MCF 10A (cell line): ENCODE data around the gene SEC14L5. TPM values are rescaled to one million over a fixed set of nuclear protein-coding genes. Genes with fewer than 3 reads are reported as not detected.

Source experiments
- BruUV-seq: library from RNA; stranded (reverse); fragments of 400-500 nt; replicated peaks from 2 replicates; lab custom pipeline; 2021; lab: Mats Ljungman, UMichigan
- CTCF ChIA-PET: fragments of 300-600 bp; sonication (Branson Sonifier 250); formaldehyde crosslinking; extraction: SDS; loops from one replicate; lab custom pipeline; 2021; ENCODE audit warnings: antibody characterized with exemption, inconsistent platforms; lab: Yijun Ruan, JAX
- POLR2A ChIA-PET: fragments of 300-600, 350-650 bp; sonication (Branson Sonifier 250); formaldehyde crosslinking; extraction: SDS; loops from one replicate; lab custom pipeline; 2020; ENCODE audit warnings: antibody characterized with exemption, inconsistent platforms; lab: Yijun Ruan, JAX
- DNase-seq: peaks from one replicate; pipeline ENCODE4 v3.0.0-alpha.2; 2018; ENCODE audit not compliant: unreplicated experiment
- H3K27ac Mint-ChIP-seq: one replicate; pipeline ENCODE4 v1.8.0; 2022; ENCODE audit warnings: mild to moderate bottlenecking, low read depth, mixed read lengths; ENCODE audit not compliant: unreplicated experiment
- H3K27me3 Mint-ChIP-seq: one replicate; pipeline ENCODE4 v1.8.0; 2022; ENCODE audit warnings: mixed read lengths; ENCODE audit not compliant: insufficient read depth, unreplicated experiment
- H3K36me3 Mint-ChIP-seq: one replicate; pipeline ENCODE4 v1.8.0; 2022; ENCODE audit warnings: mild to moderate bottlenecking, moderate library complexity, mixed read lengths; ENCODE audit not compliant: insufficient read depth, unreplicated experiment
- H3K4me1 Mint-ChIP-seq: one replicate; pipeline ENCODE4 v1.8.0; 2022; ENCODE audit warnings: mixed read lengths; ENCODE audit not compliant: insufficient read depth, unreplicated experiment
- H3K4me3 Mint-ChIP-seq: one replicate; pipeline ENCODE4 v1.8.0; 2022; ENCODE audit warnings: mild to moderate bottlenecking, moderate library complexity, mixed read lengths; ENCODE audit not compliant: unreplicated experiment
- H3K9me3 Mint-ChIP-seq: one replicate; pipeline ENCODE4 v1.8.0; 2022; ENCODE audit warnings: mixed read lengths; ENCODE audit not compliant: unreplicated experiment
- CTCF ChIP-seq: fragments of 200-600 bp; IDR thresholded peaks from one replicate; pipeline ENCODE4 v1.8.0; 2022; ENCODE audit warnings: antibody characterized with exemption, mild to moderate bottlenecking; ENCODE audit not compliant: unreplicated experiment
- intact Hi-C: fragments of 100-400 bp; cut with micrococcal nuclease; formaldehyde crosslinking; loops from 2 replicates; pipeline ENCODE4 v1.14.1; 2022
- total RNA-seq: library from RNA; stranded (reverse); gene quantifications from 2 replicates; pipeline ENCODE4 v1.2.3, GENCODE V29; 2022

Gene SEC14L5
- total RNA-seq, 1 experiment from 2014 or later = not detected

GRCh38 chr16:4987580-4988374, 29.6 kb downstream of the SEC14L5 start:
- DNase-seq = no peak
- H3K4me1 Mint-ChIP-seq = no peaks in the 10 kb centered on the region
- no peaks in the 10 kb centered on the region for H3K36me3 Mint-ChIP-seq
- no peak overlapping the region for H3K4me3 Mint-ChIP-seq
- no peak overlapping the region for H3K27ac Mint-ChIP-seq
- intact Hi-C loops = no loop called here
- CTCF ChIA-PET = interaction anchor here (0.6 kb wide), 1 partner anchor 435 kb away, joined by 3 read pairs; no protein-coding TSS in a partner anchor
- no peak for TF ChIP-seq CTCF
- POLR2A ChIA-PET = no interaction called here
- peaks cover 30% of the 10 kb centered on the region for H3K27me3 Mint-ChIP-seq
- H3K9me3 Mint-ChIP-seq = no peaks in the 10 kb centered on the region
- BruUV-seq = no TSS peak

- H3K27me3 Mint-ChIP-seq = peaks cover 30% of the 10 kb centered on the region
- H3K4me1 Mint-ChIP-seq = no peaks in the 10 kb centered on the region
- no peak overlapping the region for H3K4me3 Mint-ChIP-seq
- POLR2A ChIA-PET = no interaction called here
- no peak overlapping the region for H3K27ac Mint-ChIP-seq
- TF ChIP-seq CTCF = no peak
- CTCF ChIA-PET = interaction anchor here (0.6 kb wide), 1 partner anchor 434 kb away, joined by 3 read pairs; no protein-coding TSS in a partner anchor
- BruUV-seq = no TSS peak
- no peak for DNase-seq
- no peaks in the 10 kb centered on the region for H3K9me3 Mint-ChIP-seq
- intact Hi-C loops = no loop called here
- no peaks in the 10 kb centered on the region for H3K36me3 Mint-ChIP-seq
Measured at GRCh38 chr16:4988647-4989046, 30.5 kb downstream of the SEC14L5 start.

GRCh38 chr16:4989391-4990006, 31.4 kb downstream of the SEC14L5 start:
- Mint-ChIP-seq H3K4me3 (no peak overlapping the region), H3K27ac (no peak overlapping the region), H3K4me1 (no peaks in the 10 kb centered on the region), H3K36me3 (no peaks in the 10 kb centered on the region), H3K27me3 (peaks cover 30% of the 10 kb centered on the region), H3K9me3 (no peaks in the 10 kb centered on the region)
- no peak for TF ChIP-seq CTCF
- DNase-seq = no peak
- BruUV-seq = no TSS peak
- ChIA-PET POLR2A (no interaction called here), CTCF (no interaction called here)
- intact Hi-C loops = no loop called here

GRCh38 chr16:4990415-4990814, 32.3 kb downstream of the SEC14L5 start:
- intact Hi-C loops = no loop called here
- no peak for TF ChIP-seq CTCF
- Mint-ChIP-seq H3K4me1 (no peaks in the 10 kb centered on the region), H3K9me3 (no peaks in the 10 kb centered on the region), H3K4me3 (no peak overlapping the region), H3K27me3 (peaks cover 30% of the 10 kb centered on the region), H3K27ac (no peak overlapping the region), H3K36me3 (no peaks in the 10 kb centered on the region)
- POLR2A ChIA-PET = no interaction called here
- no TSS peak for BruUV-seq
- CTCF ChIA-PET = no interaction called here
- DNase-seq = no peak
